OCI-LY7 (cell line): ENCODE measurements around the gene ACVR1B. TPM values are rescaled to one million over a fixed set of nuclear protein-coding genes. Genes with fewer than 3 reads are reported as not detected.

Source experiments
- BruUV-seq: library from RNA; stranded (reverse); fragments of 400-500 nt; replicated peaks from 2 replicates; lab custom pipeline; 2021; lab: Mats Ljungman, UMichigan
- CTCF ChIA-PET: fragments of 300-600 bp; sonication (Branson Sonifier 250); formaldehyde crosslinking; loops from one replicate; lab custom pipeline; 2022; ENCODE audit warnings: antibody characterized with exemption; ENCODE audit not compliant: unreplicated experiment; lab: Charles Lee
- POLR2A ChIA-PET: fragments of 300-600 bp; sonication (Branson Sonifier 250); formaldehyde crosslinking; loops from one replicate; lab custom pipeline; 2022; ENCODE audit warnings: antibody characterized with exemption; lab: Charles Lee
- DNase-seq: peaks from one replicate; pipeline ENCODE4 v3.0.0-alpha.2; 2015; ENCODE audit warnings: low spot score
- H2AFZ ChIP-seq: fragments of 200-600 bp; sonication (generic), shearing (Covaris generic); 2 replicates; pipeline ENCODE4 v1.6.1; 2014; ENCODE audit warnings: mild to moderate bottlenecking, antibody characterized with exemption, low read length, moderate library complexity
- H3K27ac ChIP-seq: fragments of 200-600 bp; sonication (generic); 2 replicates; pipeline ENCODE4 v1.5.1; 2014; ENCODE audit warnings: mixed run types, low read depth, mild to moderate bottlenecking, moderate library complexity, low read length, inconsistent platforms; ENCODE audit not compliant: poor library complexity, severe bottlenecking
- H3K36me3 ChIP-seq: fragments of 200-600 bp; sonication (generic); 2 replicates; pipeline ENCODE4 v1.6.1; 2014; ENCODE audit warnings: mild to moderate bottlenecking, antibody characterized with exemption, low read length, moderate library complexity, mixed read lengths; ENCODE audit not compliant: insufficient read depth
- H3K4me1 ChIP-seq: fragments of 200-600 bp; sonication (generic); 2 replicates; pipeline ENCODE4 v1.5.1; 2014; ENCODE audit warnings: mild to moderate bottlenecking, low read length; ENCODE audit not compliant: insufficient read depth, poor library complexity, severe bottlenecking
- H3K4me2 ChIP-seq: fragments of 200-600 bp; sonication (generic); 2 replicates; pipeline ENCODE4 v1.6.1; 2014; ENCODE audit warnings: mild to moderate bottlenecking, low read length
- H3K4me3 ChIP-seq: fragments of 200-600 bp; sonication (generic); 2 replicates; pipeline ENCODE4 v1.5.1; 2014; ENCODE audit warnings: mild to moderate bottlenecking, low read depth, low read length; ENCODE audit not compliant: poor library complexity, severe bottlenecking
- H3K79me2 ChIP-seq: fragments of 200-600 bp; sonication (generic); 2 replicates; pipeline ENCODE4 v1.6.1; 2016; ENCODE audit warnings: low read depth, mild to moderate bottlenecking, low read length, moderate library complexity, mixed read lengths; ENCODE audit not compliant: insufficient read depth
- H3K9me2 ChIP-seq: fragments of 200-600 bp; sonication (generic); 2 replicates; pipeline ENCODE4 v1.6.1; 2016; ENCODE audit warnings: mild to moderate bottlenecking, low read length, mixed read lengths; ENCODE audit not compliant: insufficient read depth
- H3K9me3 ChIP-seq: fragments of 200-600 bp; sonication (generic); 2 replicates; pipeline ENCODE4 v1.6.1; 2014; ENCODE audit warnings: mild to moderate bottlenecking, mixed run types, low read length, mixed read lengths
- H4K20me1 ChIP-seq: fragments of 200-600 bp; sonication (generic); 2 replicates; pipeline ENCODE4 v1.6.1; 2014; ENCODE audit warnings: mild to moderate bottlenecking, antibody characterized with exemption, low read length, moderate library complexity, mixed read lengths; ENCODE audit not compliant: insufficient read depth
- EZH2phosphoT487 ChIP-seq: fragments of 200-600 bp; sonication (generic); IDR thresholded peaks from 2 replicates; pipeline ENCODE4 v1.6.1; 2018; ENCODE audit warnings: low read depth, borderline replicate concordance, mild to moderate bottlenecking, mixed run types, antibody characterized with exemption, low read length, moderate library complexity, mixed read lengths
- intact Hi-C: fragments of 100-400 bp; cut with micrococcal nuclease; formaldehyde crosslinking; loops from one replicate; pipeline ENCODE4 v1.10.0; 2022; ENCODE audit not compliant: unreplicated experiment
- total RNA-seq, 2 experiments: library from RNA; depleted of rRNA in 1 of 2; stranded (reverse); fragments of >200 nt in 1 of 2; shearing (Covaris generic) in 1 of 2; gene quantifications; 2 replicates each; pipeline ENCODE4 v1.2.3, GENCODE V29; 2014 to 2022
- TF ChIP-seq, protein P1 (sequence below): fragments of 200-600 bp; sonication (generic); conservative IDR thresholded peaks from 2 replicates; pipeline ENCODE4 v1.5.1; 2014; ENCODE audit warnings: mild to moderate bottlenecking, antibody characterized with exemption, low read length, moderate library complexity, mixed read lengths

The ACVR1B gene
- total RNA-seq, 2 experiments from 2014 or later, result 4.1 to 6.8 TPM

DNA sequence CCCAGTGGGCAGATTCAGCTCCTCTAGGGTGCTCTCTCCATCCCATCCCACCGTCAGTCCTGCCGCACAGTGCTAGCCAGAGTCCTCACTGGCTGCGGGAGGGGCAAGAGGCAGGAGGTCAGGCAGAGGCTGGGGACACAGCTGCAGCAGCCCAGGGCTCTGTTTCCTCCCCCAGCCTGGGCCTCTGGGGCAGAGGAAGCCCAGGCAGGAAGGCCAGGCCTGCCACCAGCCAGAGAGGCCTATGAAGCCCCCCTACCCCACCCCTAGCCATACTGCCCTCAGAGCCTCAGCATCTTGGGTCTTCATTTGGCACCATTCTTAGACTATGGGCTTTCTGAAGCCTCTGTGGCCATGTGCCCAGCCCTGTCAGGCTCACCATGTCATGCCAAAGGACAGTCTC, 40.8 kb upstream of the ACVR1B start:
- no peaks in the 10 kb centered on the region for H3K36me3 ChIP-seq
- no peak for DNase-seq
- H2AFZ ChIP-seq, result no peak overlapping the region
- POLR2A ChIA-PET, result no interaction called here
- H4K20me1 ChIP-seq, result no peaks in the 10 kb centered on the region
- no peaks in the 10 kb centered on the region for H3K4me1 ChIP-seq
- intact Hi-C loops, result no loop called here
- no peak overlapping the region for H3K27ac ChIP-seq
- no peaks in the 10 kb centered on the region for H3K79me2 ChIP-seq
- H3K4me2 ChIP-seq, result no peak overlapping the region
- no peak for TF ChIP-seq EZH2phosphoT487
- TF ChIP-seq, protein P1, sequence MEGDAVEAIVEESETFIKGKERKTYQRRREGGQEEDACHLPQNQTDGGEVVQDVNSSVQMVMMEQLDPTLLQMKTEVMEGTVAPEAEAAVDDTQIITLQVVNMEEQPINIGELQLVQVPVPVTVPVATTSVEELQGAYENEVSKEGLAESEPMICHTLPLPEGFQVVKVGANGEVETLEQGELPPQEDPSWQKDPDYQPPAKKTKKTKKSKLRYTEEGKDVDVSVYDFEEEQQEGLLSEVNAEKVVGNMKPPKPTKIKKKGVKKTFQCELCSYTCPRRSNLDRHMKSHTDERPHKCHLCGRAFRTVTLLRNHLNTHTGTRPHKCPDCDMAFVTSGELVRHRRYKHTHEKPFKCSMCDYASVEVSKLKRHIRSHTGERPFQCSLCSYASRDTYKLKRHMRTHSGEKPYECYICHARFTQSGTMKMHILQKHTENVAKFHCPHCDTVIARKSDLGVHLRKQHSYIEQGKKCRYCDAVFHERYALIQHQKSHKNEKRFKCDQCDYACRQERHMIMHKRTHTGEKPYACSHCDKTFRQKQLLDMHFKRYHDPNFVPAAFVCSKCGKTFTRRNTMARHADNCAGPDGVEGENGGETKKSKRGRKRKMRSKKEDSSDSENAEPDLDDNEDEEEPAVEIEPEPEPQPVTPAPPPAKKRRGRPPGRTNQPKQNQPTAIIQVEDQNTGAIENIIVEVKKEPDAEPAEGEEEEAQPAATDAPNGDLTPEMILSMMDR, result no peak
- H3K9me3 ChIP-seq, result no peaks in the 10 kb centered on the region
- H3K9me2 ChIP-seq, result no peaks in the 10 kb centered on the region
- CTCF ChIA-PET, result no interaction called here
- BruUV-seq, result no TSS peak
- H3K4me3 ChIP-seq, result no peak overlapping the region

DNA sequence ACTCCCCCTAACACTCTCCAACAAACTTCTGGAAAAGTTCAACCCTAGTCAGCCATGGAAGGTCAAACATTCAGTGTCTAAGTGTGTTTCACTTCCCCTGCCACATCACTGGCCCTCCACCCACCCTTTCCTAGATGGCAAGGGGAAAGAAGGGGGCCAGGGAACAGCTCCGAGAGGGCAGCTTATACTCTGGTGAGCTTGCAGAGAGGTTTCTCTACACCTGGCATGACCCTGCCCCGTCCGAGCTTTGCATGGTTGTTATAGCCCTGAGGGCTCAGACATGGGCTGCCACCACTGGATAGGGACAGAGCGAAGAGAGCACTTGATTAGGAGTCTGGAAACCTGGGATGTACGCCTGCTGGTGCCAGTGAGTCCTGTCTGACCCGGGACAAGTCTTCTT, 40.2 kb upstream of the ACVR1B start:
- ChIA-PET POLR2A (no interaction called here), CTCF (no interaction called here)
- Histone ChIP-seq H3K4me2 (no peak overlapping the region), H3K79me2 (no peaks in the 10 kb centered on the region), H2AFZ (no peak overlapping the region), H3K9me3 (no peaks in the 10 kb centered on the region), H3K4me3 (no peak overlapping the region), H3K36me3 (no peaks in the 10 kb centered on the region), H4K20me1 (no peaks in the 10 kb centered on the region), H3K27ac (no peak overlapping the region), H3K4me1 (no peaks in the 10 kb centered on the region), H3K9me2 (no peaks in the 10 kb centered on the region)
- no TSS peak for BruUV-seq
- intact Hi-C loops, result no loop called here
- DNase-seq, result no peak
- no peak for TF ChIP-seq EZH2phosphoT487
- TF ChIP-seq, protein P1, result no peak

DNA sequence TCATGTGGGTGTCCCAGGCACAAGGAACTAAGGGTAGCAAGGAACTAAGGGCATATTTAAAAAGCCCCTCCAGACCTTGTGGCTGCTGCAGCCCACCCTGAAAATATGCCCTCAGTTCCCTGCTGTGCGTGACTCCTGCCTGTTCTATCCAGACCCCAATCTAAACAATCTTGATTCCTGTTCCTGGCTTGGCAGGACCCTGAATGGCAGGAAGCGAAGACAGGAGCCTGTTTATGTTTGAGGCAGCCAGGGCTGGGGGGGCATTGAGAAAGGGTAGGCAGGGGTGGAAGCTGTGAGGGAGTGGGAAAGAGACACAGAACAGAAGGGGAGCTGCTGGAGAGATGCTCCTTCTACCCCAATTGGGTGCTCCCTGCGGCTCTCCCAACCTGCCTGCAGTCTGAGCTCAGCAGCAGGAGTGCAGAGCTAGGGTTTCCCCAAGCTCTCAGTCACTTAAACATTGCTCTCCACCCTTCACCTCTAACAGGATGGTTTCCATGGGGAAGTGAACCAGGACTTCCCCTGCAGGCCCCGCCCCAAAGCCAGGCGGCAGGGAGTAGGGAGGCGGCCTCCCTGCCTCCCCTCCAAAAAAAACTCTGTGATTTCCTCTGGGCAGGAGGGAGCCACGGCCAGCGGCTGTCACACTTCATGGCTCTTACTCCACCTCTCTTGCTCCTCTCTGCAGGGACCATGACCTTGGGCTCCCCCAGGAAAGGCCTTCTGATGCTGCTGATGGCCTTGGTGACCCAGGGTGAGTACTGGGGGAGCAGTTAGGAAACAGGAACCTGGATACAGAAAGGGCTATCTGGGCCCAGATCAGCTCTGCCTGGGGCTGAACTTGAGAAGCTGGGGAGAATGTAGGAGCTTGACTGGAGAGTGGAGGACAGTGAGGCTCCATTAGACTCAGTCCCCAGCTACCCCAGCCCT, 39.4 kb upstream of the ACVR1B start:
- H3K4me3 ChIP-seq, result no peak overlapping the region
- H4K20me1 ChIP-seq, result no peaks in the 10 kb centered on the region
- POLR2A ChIA-PET, result no interaction called here
- DNase-seq, result no peak
- BruUV-seq, result no TSS peak
- H3K27ac ChIP-seq, result no peak overlapping the region
- H3K4me1 ChIP-seq, result no peaks in the 10 kb centered on the region
- no peak overlapping the region for H2AFZ ChIP-seq
- intact Hi-C loops, result no loop called here
- no peak for TF ChIP-seq EZH2phosphoT487
- TF ChIP-seq, protein P1, result no peak
- no peaks in the 10 kb centered on the region for H3K9me3 ChIP-seq
- CTCF ChIA-PET, result interaction anchor here (0.9 kb wide), 1 partner anchor 11 kb away, joined by 3 read pairs; no protein-coding TSS in a partner anchor
- H3K79me2 ChIP-seq, result no peaks in the 10 kb centered on the region
- no peak overlapping the region for H3K4me2 ChIP-seq
- no peaks in the 10 kb centered on the region for H3K9me2 ChIP-seq
- no peaks in the 10 kb centered on the region for H3K36me3 ChIP-seq
